Neutrophil (primary cell): Measurements from ENCODE around the gene HCK.

Source experiments
- H3K27ac ChIP-seq: fragments of 200-600 bp; sonication (generic); 2 replicates; pipeline ENCODE4 v1.5.1; 2016; ENCODE audit warnings: mild to moderate bottlenecking, moderate library complexity
- H3K27me3 ChIP-seq: fragments of 200-600 bp; sonication (generic); 2 replicates; pipeline ENCODE4 v1.6.0; 2016; ENCODE audit warnings: mild to moderate bottlenecking
- H3K36me3 ChIP-seq: fragments of 200-600 bp; sonication (generic); 2 replicates; pipeline ENCODE4 v1.5.1; 2017
- H3K4me1 ChIP-seq, 2 experiments: fragments of 200-600 bp in 1 of 2; sonication (generic) in 1 of 2; 1 replicate in 1 of 2; 2 replicates in 1 of 2; pipeline versions ENCODE4 v1.5.1 to v1.6.1; 2013 to 2016; ENCODE audit warnings: low read depth in 1 of 2, low read length in 1 of 2, mild to moderate bottlenecking in 1 of 2, moderate library complexity in 1 of 2; ENCODE audit not compliant: control insufficient read depth in 1 of 2, insufficient read depth in 1 of 2
- H3K4me3 ChIP-seq, 2 experiments: fragments of 200-600 bp in 1 of 2; sonication (generic) in 1 of 2; 1 replicate in 1 of 2; 2 replicates in 1 of 2; pipeline ENCODE4 v1.5.1; 2013 to 2016; ENCODE audit warnings: low read depth in 1 of 2, low read length in 1 of 2, mild to moderate bottlenecking in 1 of 2, moderate library complexity in 1 of 2
- H3K9me3 ChIP-seq: fragments of 200-600 bp; sonication (generic); 2 replicates; pipeline ENCODE4 v1.5.1; 2016
- CTCF ChIP-seq: fragments of 200-600 bp; sonication (generic); IDR thresholded peaks from 2 replicates; pipeline ENCODE4 v1.5.1; 2016; ENCODE audit warnings: antibody characterized with exemption

Gene HCK

GRCh38 chr20:32007787-32008616, 44.0 kb upstream of the HCK start:
- TF ChIP-seq CTCF, result no peak
- Histone ChIP-seq H3K9me3 (no peaks in the 10 kb centered on the region), H3K4me3 (no peak overlapping the region), H3K27ac (no peak overlapping the region), H3K27me3 (peaks cover 30% of the 10 kb centered on the region), H3K4me1 (no peaks in the 10 kb centered on the region), H3K36me3 (no peaks in the 10 kb centered on the region)

- Histone ChIP-seq H3K27me3 (peaks cover 43% of the 10 kb centered on the region), H3K4me3 (no peak overlapping the region), H3K36me3 (no peaks in the 10 kb centered on the region), H3K27ac (no peak overlapping the region), H3K4me1 (no peaks in the 10 kb centered on the region), H3K9me3 (no peaks in the 10 kb centered on the region)
- no peak for TF ChIP-seq CTCF
Measured at GRCh38 chr20:32009564-32009963, 42.5 kb upstream of the HCK start.

GRCh38 chr20:32010101-32010500, 41.9 kb upstream of the HCK start, which contains the start of gene CCM2L:
CCM2L (plus strand) TSS chr20:32010438; CDS start chr20:32010455, 17 bp downstream.
- no peaks in the 10 kb centered on the region for H3K4me1 ChIP-seq
- TF ChIP-seq CTCF, result no peak
- H3K36me3 ChIP-seq, result no peaks in the 10 kb centered on the region
- H3K27me3 ChIP-seq, result peaks cover 48% of the 10 kb centered on the region
- no peaks in the 10 kb centered on the region for H3K9me3 ChIP-seq
- H3K27ac ChIP-seq, result no peak within 1 kb of the TSS
- H3K4me3 ChIP-seq, result no peak within 1 kb of the TSS

- H3K27me3 ChIP-seq, result peaks cover 54% of the 10 kb centered on the region
- H3K4me1 ChIP-seq, result no peaks in the 10 kb centered on the region
- no peak overlapping the region for H3K27ac ChIP-seq
- no peak overlapping the region for H3K4me3 ChIP-seq
- H3K36me3 ChIP-seq, result no peaks in the 10 kb centered on the region
- no peaks in the 10 kb centered on the region for H3K9me3 ChIP-seq
- TF ChIP-seq CTCF, result no peak
Measured at GRCh38 chr20:32010666-32011065, 41.4 kb upstream of the HCK start.

GRCh38 chr20:32012159-32012688, 39.8 kb upstream of the HCK start:
- H3K4me3 ChIP-seq, result no peak overlapping the region
- H3K36me3 ChIP-seq, result no peaks in the 10 kb centered on the region
- H3K27me3 ChIP-seq, result peaks cover 69% of the 10 kb centered on the region
- TF ChIP-seq CTCF, result no peak
- no peaks in the 10 kb centered on the region for H3K4me1 ChIP-seq
- no peak overlapping the region for H3K27ac ChIP-seq
- H3K9me3 ChIP-seq, result no peaks in the 10 kb centered on the region
